GM18505 (cell line): ENCODE measurements around the gene CRK.

Experiments
- ATAC-seq: cut with Tn5 transposase; IDR thresholded peaks from one replicate; pipeline ENCODE4 v1.9.1; 2021; ENCODE audit not compliant: unreplicated experiment
- POLR2A ChIP-seq: IDR thresholded peaks from 4 replicates; pipeline ENCODE4 v1.6.1; 2011; ENCODE audit warnings: borderline replicate concordance; ENCODE audit not compliant: insufficient read depth, insufficient read length; ENCODE audit errors: extremely low read depth

The CRK gene

DNA sequence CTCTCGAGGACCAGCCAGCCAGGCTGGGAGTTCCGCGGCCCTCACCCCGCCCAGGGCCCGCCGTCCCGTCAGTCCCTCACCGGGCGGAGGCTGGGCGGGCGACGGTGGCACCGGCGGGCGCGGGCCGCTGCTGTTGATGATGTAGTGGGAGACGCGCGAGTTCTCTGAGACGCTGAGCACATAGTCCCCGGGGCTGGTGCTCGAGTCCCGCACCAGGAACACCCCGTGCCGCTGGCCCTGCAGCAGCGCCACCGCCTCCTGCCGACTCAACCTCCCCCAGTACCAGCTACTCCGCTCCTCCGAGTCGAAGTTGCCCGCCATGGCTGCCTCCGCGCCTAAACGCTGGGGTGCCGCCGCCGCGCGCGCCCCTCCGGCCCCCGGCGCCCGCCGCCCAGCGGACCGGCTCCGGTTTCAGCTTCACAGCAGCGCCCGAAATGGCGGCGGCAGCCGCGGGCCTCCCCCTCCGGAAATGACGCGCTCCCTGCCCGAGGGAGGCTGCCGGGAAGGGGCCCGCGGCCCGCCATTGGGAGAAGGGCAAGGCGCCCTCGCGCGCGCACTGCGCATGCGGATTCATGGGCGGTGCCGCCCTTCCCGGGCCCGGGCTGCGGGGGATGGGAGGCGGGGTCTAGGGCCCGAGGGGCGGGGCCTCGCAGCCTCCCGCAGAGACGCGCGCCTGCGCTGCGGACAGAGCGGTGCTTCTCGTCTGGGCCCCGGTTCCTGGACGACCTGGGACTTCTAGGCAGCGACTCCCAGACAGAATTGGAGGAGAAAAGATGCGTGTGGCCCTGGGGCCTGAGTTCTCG is at the start of gene CRK:
TSS of gene CRK (minus strand) at position 436 of the 803 bp plus-strand sequence. CDS start at position 321, 115 bp downstream.
- TF ChIP-seq POLR2A: peak; percentile 95
- ATAC-seq: peak; percentile 90

DNA sequence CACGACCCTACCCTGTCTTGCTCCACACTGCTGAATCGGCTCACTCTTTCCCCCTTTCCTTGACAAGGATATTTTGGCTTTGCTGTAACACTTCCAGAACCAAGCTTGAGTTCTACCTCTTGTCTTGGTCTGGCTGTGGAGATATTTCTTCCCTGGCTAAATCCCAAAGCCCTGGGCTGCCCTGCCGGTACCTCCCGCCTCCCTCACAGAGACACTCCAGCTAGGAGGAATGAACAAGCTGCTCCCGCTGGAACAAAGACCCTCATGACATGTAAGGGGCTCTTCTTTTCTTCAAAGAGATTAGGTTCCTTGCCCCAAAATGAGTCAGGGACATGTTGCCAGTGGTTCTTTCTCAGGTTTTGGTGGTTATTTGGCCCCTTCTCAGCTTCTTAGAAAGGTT is 49.6 kb upstream of the CRK start:
- TF ChIP-seq POLR2A: no peak
- ATAC-seq: no peak

DNA sequence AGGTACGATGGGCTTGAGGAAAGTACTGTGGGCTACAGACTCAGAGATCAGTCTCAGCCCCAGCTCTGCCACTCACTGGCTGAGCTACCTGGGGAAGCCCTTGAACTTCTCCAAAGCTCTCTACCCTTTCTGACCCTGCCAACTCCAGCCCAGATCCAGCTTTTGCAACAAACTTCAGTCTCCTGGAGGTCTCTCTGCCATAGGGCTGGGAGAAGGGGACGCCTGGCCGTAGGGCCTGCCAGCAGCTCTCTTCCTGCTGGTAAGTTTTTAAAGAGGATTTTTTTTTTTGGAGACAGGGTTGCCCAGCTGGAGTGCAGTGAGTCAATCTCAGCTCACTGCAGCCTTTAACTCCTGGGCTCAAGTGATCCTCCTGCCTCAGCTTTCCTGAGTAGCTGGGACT is 48.8 kb upstream of the CRK start:
- ATAC-seq: no peak
- TF ChIP-seq POLR2A: no peak

DNA sequence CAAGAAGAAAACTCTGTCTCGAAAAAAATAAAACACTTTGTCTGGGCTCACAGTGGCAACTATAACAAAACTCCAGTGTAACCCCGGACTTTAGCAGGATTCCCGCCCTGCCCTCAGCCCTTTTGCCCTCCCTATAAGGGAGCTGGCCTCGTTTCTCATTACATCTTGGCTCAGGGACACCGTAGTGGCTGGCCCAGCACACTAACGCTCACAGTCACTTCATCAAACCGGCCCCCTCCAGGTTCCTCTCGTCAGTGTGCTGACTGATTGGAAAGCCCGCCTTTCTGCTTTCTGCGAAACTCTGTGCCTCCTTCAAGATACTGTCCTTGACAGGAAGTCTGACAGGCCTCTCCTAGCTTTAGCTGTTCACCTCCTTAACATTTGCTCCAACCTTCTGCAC is 47.7 kb upstream of the CRK start:
- TF ChIP-seq POLR2A: no peak
- no peak for ATAC-seq

DNA sequence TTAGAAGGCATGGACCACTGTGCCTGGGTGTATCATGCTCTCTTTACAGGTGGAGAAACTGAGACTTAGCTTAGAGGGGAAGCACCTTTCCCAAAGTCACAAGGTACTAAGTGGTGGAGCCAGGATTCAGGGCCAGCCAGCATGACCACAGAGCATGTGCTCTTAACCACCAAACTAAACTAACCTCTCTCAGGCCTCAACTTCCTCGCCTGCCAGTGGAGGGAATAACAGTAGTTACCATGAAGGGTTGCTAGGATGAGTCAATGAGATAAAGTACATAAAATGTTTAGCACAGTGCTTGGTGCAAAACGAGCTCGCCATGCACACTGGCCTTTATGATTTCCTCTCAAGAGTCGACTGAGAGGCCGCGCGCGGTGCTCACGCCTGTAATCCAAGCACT is 42.8 kb upstream of the CRK start:
- no peak for ATAC-seq
- no peak for TF ChIP-seq POLR2A

DNA sequence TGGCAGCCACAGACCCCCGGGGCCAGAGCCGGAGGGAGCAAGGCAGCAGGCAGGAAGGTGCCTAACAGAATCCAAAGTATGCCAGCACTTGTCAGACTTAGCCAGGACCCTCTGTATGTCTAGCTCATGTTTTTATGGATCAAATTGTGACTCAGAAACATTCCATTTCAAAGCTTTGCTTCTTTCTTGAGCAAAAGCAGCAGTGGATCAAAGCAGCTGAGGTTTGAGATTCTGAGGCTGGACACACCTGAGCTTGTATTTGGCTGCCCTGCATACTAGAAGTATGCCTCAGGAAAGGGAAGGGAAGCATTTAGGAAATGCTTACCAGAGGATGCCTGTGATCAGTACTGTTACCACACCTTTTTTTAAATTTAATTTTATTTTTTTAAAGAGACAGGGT is 42.2 kb upstream of the CRK start:
- ATAC-seq: no peak
- TF ChIP-seq POLR2A: no peak

DNA sequence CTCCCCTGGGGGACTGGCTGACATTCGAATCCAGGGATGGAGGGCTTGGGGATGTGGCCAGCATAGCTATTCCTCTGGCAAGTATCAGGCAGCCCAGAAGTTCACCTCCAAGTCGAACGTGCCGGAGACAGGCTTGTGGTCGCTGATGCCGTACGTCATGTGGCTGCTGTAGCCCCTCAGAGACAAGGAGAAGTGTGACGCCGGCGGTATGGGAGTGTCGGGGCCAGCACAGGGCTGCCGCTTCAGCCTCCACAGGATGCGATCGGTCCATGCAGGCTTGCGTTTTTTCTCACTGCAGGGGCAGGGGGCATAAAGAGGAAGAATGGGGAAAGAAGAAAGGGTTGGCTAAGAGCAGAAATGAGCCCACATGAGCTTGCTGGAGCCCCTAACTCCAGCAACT is 41.8 kb upstream of the CRK start:
- no peak for TF ChIP-seq POLR2A
- no peak for ATAC-seq

DNA sequence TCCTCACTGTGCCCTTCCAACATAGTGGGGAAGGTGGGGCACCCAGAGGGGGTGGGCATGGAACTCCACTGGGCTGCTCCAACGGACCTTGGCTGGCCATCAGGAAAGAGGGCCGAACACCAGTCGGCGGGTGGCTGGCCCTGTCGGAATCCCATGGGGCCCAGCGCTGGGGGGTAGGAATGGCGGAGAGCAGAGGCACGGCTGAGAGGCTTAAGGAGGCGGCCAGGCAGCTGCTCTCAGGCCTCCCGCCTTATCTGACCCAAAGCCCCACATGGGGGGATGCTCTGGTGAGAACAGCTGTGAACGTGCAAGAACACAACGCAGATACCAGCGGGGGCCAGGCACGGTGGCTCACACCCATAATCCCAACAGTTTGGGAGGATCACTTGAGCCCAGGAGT is 40.8 kb upstream of the CRK start:
- no peak for TF ChIP-seq POLR2A
- ATAC-seq: no peak

DNA sequence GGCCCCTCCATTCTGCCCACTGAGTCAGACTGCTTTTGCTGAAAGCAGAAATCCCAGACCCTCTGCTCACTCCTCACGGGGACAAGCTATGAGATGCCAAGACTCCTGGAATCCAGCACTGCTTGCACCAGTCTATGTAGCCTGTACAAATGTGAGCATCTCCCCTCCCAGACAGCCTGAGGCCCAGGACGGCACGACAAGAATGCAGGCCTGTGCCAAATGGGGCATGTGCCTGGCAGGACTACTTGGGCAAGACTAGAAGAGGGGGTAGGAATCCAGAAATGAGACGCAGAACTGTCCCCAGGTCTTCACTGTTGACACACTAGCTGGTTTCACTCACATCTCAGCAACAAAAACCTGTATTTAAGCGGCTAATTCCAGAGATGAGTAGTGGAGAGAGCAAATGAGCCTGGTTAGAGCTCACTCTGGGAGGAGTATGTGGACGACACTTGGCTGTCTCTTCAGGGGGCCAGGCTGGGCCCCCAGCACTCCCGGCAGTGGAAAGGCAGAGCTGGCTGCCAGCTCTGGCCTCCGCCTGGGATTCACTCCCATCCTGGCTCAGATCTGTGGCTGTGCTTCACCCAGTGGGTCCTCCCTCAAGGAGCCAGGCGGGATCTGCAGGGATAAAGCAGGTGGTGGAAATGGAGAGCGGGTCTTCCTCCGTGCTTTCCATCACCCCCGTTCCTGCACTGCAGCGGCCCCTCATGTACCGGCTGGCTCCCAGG is 39.4 kb upstream of the CRK start:
- TF ChIP-seq POLR2A: no peak
- ATAC-seq: no peak

DNA sequence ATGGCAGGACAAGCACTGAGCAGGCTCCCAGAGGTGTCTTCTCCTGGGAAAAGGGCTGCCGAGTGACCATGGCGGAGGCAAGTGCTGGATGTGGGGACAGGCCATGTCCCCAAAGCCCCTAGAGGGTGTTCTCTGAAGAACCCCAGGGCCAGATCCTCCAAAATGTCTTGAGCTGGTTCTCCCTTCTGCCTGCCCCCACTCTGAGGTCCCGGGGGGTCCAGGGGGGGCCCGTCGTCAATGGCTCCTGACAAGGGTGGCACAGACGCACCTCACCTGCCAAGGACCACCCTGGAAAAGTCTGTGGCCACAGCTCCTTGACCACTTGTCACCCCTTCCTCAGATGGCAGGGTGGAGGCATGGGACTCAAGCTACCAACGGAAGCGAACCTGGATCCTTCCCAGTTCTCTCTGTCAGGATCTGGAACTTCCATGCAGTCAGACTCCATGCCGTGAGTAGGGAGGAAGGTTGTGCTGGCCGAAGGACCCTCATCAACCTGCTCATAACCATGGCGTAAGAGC is 38.8 kb upstream of the CRK start:
- TF ChIP-seq POLR2A: no peak
- no peak for ATAC-seq

DNA sequence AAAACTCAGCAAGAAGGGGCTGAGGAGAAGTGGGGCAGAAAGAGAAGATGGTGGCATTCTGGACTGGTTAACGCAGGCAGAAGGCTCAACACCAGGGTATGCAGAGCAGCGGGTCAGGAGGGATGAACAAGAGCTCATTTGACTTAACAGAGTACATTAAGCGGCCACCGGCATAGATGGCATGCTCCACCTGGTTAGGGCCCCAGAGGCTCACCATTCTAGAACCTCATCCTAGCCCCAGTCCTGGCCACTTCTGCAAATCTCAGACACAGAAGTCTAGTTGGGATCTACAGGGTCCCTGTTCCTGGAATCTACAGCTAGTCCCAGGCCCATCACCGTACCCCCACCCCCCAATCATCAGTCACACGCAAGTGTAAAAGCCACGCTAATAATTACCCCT is 38.2 kb upstream of the CRK start:
- no peak for TF ChIP-seq POLR2A
- no peak for ATAC-seq

DNA sequence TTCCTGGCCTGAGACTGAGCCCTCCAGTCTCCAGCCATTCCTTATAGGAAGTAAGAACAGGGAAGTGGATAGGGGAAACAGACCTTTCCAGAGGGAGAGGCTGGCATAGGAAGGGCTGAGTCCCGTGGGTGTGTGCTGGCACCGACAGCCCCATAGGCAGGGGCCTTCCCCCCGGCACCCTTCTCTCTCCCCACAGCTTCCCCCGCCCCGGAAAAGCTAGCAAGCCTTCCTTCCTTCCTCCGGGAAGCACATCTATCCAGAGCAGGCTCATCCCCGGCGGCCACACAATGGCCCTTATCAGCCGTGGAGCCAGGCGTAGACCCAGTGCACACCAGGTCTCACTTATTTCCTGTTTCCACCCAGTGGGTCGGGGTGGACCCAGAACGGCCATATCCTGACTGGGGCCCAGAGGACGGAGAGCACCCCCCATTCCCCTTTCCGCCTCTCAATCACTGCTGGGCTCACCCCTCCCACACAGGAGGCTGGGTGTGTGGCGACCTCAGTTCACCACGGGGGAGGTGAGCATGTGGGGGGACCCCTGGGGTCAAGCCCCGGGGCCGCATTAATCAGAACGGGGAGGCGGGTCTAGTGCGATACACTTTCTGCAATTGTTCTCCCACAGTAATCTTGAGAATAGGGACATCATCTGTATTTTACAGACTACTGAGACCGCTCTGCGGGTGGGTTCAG is 37.4 kb upstream of the CRK start:
- no peak for TF ChIP-seq POLR2A
- no peak for ATAC-seq

DNA sequence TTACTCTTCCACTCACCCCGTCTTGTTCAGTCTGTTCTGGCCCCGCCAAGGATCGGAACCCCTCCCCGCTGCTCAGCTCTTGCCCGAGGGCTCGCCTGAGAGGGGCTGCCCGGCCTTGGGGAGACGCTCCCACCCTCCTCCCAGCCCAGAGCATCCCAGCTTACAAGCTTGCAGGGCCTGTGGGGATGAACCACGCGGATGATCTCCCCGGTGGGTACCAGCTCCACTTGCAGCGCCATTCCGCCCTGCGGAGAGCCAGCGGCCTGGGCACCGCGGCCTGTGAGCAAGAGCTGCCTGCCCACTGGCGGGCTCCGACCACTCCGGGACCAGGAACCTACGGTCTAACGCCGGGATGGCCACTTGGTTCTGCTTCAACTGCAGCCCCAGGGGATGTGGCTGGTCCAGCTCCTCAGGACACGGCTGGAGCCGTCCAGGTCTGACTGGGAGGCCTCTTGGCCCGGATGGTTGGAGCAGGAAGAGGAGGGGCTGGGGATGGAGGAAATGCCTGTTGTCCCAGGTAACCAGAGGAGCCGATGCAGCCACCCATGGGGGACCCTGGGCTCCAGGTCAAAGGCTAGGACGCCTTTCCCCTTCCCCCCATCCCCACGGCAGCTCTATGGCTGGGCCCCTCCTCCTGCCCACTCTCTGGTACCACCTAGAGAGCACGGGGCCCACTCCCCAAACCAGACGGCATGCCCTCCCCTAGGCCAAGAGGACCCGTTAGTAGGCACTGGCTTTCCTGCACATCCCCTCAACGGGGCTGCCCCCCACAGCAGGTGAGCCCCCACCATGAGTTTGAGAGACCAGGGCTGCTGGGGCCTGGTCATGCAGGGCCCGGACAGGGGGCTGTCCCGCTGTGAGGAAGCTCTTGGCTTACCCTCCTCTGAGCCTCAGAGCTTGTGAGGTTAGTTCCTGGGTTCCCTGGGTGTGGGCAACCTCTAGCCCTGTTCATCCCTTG is 36.5 kb upstream of the CRK start, which contains the start of gene MYO1C:
TSS of gene MYO1C (minus strand) at position 438 of the 958 bp plus-strand sequence. CDS start at position 239, 199 bp downstream.
- no peak for ATAC-seq
- TF ChIP-seq POLR2A: no peak
